ENCODE results near the gene TRIM34.

DNA sequence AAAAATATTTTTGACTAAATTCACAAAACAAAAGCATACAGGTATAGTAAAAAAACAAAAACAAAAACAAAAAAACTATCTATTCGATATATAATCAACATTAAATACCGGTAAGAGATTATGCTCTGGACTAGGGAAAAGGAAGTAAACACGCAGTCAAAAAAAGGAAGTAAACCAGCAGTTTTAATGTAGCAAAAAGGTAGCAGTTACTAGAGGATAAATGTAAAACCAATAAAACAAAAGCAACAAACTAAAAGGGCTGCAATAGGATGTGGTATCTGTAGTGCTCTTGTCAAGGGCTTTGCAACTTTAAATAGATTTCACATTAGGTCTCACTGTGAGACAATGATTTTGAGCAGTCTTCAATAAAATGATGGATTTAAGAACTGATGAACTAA lies 67.2 kb downstream of the TRIM34 start:
- TF ChIP-seq, protein P1, sequence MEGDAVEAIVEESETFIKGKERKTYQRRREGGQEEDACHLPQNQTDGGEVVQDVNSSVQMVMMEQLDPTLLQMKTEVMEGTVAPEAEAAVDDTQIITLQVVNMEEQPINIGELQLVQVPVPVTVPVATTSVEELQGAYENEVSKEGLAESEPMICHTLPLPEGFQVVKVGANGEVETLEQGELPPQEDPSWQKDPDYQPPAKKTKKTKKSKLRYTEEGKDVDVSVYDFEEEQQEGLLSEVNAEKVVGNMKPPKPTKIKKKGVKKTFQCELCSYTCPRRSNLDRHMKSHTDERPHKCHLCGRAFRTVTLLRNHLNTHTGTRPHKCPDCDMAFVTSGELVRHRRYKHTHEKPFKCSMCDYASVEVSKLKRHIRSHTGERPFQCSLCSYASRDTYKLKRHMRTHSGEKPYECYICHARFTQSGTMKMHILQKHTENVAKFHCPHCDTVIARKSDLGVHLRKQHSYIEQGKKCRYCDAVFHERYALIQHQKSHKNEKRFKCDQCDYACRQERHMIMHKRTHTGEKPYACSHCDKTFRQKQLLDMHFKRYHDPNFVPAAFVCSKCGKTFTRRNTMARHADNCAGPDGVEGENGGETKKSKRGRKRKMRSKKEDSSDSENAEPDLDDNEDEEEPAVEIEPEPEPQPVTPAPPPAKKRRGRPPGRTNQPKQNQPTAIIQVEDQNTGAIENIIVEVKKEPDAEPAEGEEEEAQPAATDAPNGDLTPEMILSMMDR (IDR thresholded peaks at IDR 0.05): no peak
- no peak for TF ChIP-seq POLR2A (IDR thresholded peaks at IDR 0.05)

Data from adrenal gland (tissue), 5 donors.